ENCODE data around the gene VAMP8. TPM values are rescaled to one million over a fixed set of nuclear protein-coding genes. Genes with fewer than 3 reads are reported as not detected.

The VAMP8 gene
- total RNA-seq, 1 experiment from 2014 or later = 90.8 TPM

DNA sequence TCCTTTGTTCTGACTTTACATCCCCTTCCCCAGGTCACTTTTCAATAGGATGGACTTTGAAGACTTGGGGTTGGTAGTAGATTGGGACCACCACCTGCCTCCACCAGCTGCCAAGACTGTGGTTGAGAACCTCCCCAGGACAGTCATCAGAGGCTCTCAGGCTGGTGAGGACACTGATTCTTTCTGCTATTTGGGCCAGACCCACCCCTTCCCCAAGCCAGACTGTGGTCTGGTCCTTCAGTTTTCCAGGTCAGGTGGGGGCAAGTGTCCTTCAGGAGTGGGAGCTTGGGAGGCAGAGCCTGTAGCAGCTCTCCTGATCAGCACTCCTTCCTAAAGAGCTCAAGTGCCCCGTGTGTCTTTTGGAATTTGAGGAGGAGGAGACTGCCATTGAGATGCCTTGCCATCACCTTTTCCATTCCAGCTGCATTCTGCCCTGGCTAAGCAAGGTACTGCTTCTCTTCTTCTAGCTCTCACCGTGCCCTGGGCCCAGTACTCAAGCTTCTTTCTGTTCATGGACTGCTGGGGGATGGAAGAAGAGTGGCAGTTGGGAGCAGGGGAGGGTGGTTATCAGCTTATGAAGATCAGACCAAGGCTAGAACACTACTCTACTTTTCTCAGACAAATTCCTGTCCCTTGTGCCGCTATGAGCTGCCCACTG, 19.2 kb downstream of the VAMP8 start:
- TF ChIP-seq, protein P1, sequence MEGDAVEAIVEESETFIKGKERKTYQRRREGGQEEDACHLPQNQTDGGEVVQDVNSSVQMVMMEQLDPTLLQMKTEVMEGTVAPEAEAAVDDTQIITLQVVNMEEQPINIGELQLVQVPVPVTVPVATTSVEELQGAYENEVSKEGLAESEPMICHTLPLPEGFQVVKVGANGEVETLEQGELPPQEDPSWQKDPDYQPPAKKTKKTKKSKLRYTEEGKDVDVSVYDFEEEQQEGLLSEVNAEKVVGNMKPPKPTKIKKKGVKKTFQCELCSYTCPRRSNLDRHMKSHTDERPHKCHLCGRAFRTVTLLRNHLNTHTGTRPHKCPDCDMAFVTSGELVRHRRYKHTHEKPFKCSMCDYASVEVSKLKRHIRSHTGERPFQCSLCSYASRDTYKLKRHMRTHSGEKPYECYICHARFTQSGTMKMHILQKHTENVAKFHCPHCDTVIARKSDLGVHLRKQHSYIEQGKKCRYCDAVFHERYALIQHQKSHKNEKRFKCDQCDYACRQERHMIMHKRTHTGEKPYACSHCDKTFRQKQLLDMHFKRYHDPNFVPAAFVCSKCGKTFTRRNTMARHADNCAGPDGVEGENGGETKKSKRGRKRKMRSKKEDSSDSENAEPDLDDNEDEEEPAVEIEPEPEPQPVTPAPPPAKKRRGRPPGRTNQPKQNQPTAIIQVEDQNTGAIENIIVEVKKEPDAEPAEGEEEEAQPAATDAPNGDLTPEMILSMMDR (IDR thresholded peaks at IDR 0.05; ENCODE audit: unreplicated experiment) = no peak
- CTCF ChIA-PET = interaction anchor here (0.6 to 2.7 kb wide), 3 partner anchors 8 to 19 kb away, joined by 3 to 9 read pairs (median 6); partner anchors contain the start of gene VAMP8
- DNase-seq = no peak
- intact Hi-C loops (cut with micrococcal nuclease; ENCODE audit: unreplicated experiment) = no loop called here
- Mint-ChIP-seq H3K4me1 (ENCODE audit: low read depth, unreplicated experiment) (no peaks in the 10 kb centered on the region), H3K27me3 (ENCODE audit: unreplicated experiment) (no peaks in the 10 kb centered on the region), H3K27ac (ENCODE audit: unreplicated experiment) (peak overlapping the region; percentile 97), H3K9me3 (ENCODE audit: low read depth, unreplicated experiment) (no peaks in the 10 kb centered on the region), H3K4me3 (ENCODE audit: low read depth, unreplicated experiment) (peak overlapping the region; percentile 98), H3K36me3 (ENCODE audit: insufficient read depth, unreplicated experiment) (peaks cover 54% of the 10 kb centered on the region)
- BruUV-seq (replicated peaks) = no TSS peak

DNA sequence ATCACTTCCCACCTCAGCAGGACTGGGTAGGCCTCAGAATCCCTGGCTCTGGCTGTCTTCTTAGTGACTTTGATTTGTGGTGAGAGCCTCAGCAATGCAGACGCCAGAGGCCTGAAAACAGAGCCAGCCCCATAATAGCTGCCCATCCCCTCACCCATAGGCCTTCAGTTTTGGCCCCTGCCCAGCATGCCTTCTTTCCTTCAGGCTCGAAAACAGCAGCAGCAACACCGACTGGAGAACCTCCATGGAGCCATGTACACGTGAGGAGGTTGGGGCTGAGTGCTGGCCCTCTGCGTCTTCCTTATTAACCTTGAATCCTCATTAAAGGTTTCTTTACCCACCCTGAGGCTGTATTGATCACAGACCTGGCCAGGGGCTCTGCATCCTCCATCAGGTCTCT, 19.9 kb downstream of the VAMP8 start:
- Mint-ChIP-seq H3K4me3 (ENCODE audit: low read depth, unreplicated experiment) (peak overlapping the region; percentile 98), H3K27ac (ENCODE audit: unreplicated experiment) (no peak overlapping the region), H3K27me3 (ENCODE audit: unreplicated experiment) (no peaks in the 10 kb centered on the region), H3K36me3 (ENCODE audit: insufficient read depth, unreplicated experiment) (peaks cover 60% of the 10 kb centered on the region), H3K4me1 (ENCODE audit: low read depth, unreplicated experiment) (no peaks in the 10 kb centered on the region), H3K9me3 (ENCODE audit: low read depth, unreplicated experiment) (no peaks in the 10 kb centered on the region)
- CTCF ChIA-PET = interaction anchor here (0.7 kb wide), 1 partner anchor 20 kb away, joined by 9 read pairs; the partner anchor contains the start of gene VAMP8
- TF ChIP-seq, protein P1 (IDR thresholded peaks at IDR 0.05; ENCODE audit: unreplicated experiment) = no peak
- BruUV-seq (replicated peaks) = TSS peak; percentile 37
- intact Hi-C loops (cut with micrococcal nuclease; ENCODE audit: unreplicated experiment) = no loop called here
- DNase-seq = no peak

DNA sequence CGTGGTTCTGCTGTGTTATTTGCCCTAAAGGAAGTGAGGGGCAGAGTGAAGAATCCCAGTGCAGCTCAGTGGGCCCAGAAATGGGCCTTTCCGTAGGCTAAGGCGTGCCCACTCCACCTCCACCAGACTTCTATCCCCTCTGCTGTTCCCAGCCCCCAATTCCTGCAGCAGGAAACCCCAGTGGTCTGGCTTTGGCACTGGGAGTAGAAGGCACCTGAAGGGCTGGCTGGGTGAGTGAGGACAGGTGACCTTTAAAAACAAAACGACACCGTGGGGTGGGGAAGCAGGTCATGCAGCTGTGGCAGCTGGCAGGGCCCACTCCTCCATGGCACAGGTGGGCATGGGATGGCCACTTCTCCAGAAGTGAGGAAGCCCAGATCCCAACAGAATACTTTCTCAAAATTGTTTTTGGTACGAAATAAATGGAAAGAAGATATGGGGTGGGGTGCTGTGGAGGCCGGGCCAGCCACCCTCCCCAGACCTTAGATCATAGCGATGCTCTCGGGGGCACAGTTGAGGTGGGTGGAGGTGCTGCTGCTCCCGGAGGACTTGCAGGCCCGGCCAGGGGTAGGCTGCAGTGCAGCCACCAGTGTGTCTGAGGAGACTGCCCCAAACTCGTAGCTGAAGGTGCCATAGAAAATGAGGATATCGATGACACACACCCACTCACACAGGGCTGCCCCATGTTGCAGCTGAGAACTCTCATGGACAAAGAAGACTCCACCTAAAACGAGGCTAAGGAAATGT, 21.4 kb downstream of the VAMP8 start:
- CTCF ChIA-PET = interaction anchor here (0.5 to 1.2 kb wide), 2 partner anchors 14 to 47 kb away, joined by 3 read pairs; partner anchors contain the start of gene VAMP5
- intact Hi-C loops (cut with micrococcal nuclease; ENCODE audit: unreplicated experiment) = no loop called here
- TF ChIP-seq, protein P1 (IDR thresholded peaks at IDR 0.05; ENCODE audit: unreplicated experiment) = no peak
- no peak overlapping the region for H3K27ac Mint-ChIP-seq (ENCODE audit: unreplicated experiment)
- peaks cover 3% of the 10 kb centered on the region for H3K4me1 Mint-ChIP-seq (ENCODE audit: low read depth, unreplicated experiment)
- no TSS peak for BruUV-seq (replicated peaks)
- H3K4me3 Mint-ChIP-seq (ENCODE audit: low read depth, unreplicated experiment) = no peak overlapping the region
- H3K27me3 Mint-ChIP-seq (ENCODE audit: unreplicated experiment) = no peaks in the 10 kb centered on the region
- no peak for DNase-seq
- peaks cover 73% of the 10 kb centered on the region for H3K36me3 Mint-ChIP-seq (ENCODE audit: insufficient read depth, unreplicated experiment)
- H3K9me3 Mint-ChIP-seq (ENCODE audit: low read depth, unreplicated experiment) = no peaks in the 10 kb centered on the region

DNA sequence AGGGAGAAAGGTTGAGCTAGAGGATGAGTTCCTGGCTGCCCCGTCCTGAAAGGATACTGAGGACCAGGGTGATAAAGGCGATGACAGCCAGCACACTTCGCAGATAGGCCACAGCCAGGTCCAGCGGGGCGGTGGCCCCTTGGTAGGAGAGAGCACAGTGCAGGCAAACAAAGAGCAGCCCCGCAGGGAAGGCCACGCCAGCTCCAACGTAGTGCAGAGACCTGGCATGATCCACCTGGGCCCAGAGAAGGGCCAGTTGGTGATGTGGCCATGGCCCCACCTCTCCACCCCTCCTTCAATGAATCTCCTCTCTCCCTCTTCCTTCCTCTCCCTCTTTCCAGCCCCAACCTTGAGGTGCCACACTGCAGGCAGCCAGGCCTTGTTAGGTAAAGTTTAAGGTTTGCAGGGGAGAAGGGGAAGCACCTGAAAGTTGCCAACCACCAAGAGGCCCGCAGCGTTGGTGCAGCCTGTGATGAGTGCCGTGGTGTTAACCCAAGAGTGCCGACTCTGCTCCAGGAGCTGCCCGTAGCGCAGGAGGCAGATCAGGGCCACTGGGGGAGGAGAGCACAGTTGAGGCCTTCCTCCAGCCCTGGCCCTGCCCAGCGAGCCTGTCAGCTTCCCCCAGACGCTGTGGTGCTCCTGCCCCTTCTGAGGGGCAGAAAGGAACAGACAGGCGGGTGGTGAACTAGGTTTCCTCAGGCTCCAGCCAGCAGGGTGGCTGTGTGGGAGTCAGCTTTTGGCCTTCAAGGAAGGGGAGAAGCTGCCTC, 22.3 kb downstream of the VAMP8 start:
- Mint-ChIP-seq H3K36me3 (ENCODE audit: insufficient read depth, unreplicated experiment) (peaks cover 72% of the 10 kb centered on the region), H3K4me3 (ENCODE audit: low read depth, unreplicated experiment) (no peak overlapping the region), H3K27me3 (ENCODE audit: unreplicated experiment) (no peaks in the 10 kb centered on the region), H3K27ac (ENCODE audit: unreplicated experiment) (no peak overlapping the region), H3K9me3 (ENCODE audit: low read depth, unreplicated experiment) (no peaks in the 10 kb centered on the region), H3K4me1 (ENCODE audit: low read depth, unreplicated experiment) (peaks cover 8% of the 10 kb centered on the region)
- TF ChIP-seq, protein P1 (IDR thresholded peaks at IDR 0.05; ENCODE audit: unreplicated experiment) = no peak
- intact Hi-C loops (cut with micrococcal nuclease; ENCODE audit: unreplicated experiment) = no loop called here
- BruUV-seq (replicated peaks) = no TSS peak
- DNase-seq = no peak
- CTCF ChIA-PET = interaction anchor here (0.5 kb wide), 1 partner anchor 15 kb away, joined by 3 read pairs; the partner anchor contains the start of gene VAMP5
